ENCODE results near the gene VGLL4. TPM values are rescaled to one million over a fixed set of nuclear protein-coding genes. Genes with fewer than 3 reads are reported as not detected.

VGLL4 gene
- total and polyA plus RNA-seq, 2 of the 4 experiments (the other 2 are of a cell fraction) = 26.2 to 35.4 TPM

DNA sequence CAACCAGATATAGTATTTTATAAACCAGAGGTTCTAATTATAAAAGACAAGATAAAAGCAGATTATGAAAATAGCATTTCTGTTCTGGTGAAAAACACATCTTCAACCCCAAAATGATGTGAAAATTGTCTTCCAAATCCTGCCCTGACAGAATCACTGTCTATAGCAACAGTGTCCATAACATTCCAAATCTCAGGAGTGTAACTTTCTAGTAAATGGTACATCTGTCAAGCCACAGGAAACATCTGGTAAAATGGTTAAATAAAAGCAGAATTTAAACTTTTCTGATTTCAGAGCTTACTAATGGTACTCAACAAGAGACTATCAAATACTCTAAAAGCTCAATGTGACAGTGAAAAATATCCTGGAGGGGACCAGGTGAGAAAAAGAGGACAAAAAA is 60.5 kb downstream of the VGLL4 start:
- peaks cover 44% of the 10 kb centered on the region for H4K20me1 ChIP-seq (ENCODE audit: insufficient read depth, low read length)
- H2BK120ac ChIP-seq (ENCODE audit: low read depth, low read length) = peak overlapping the region; percentile 68
- intact Hi-C loops (cut with micrococcal nuclease) = no loop called here
- TF ChIP-seq RCOR1 (IDR thresholded peaks at IDR 0.05; ENCODE audit: insufficient replicate concordance, low read length) (no peak), NFE2L2 (IDR thresholded peaks at IDR 0.05; ENCODE audit: low read depth, low read length) (no peak), CHD1 (IDR thresholded peaks at IDR 0.05; ENCODE audit: low read depth, low read length) (no peak), USF2 (IDR thresholded peaks at IDR 0.05; ENCODE audit: low read depth, low read length) (no peak), MXI1 (IDR thresholded peaks at IDR 0.05; ENCODE audit: borderline replicate concordance, low read depth, low read length) (no peak), FOS (IDR thresholded peaks at IDR 0.05; ENCODE audit: low read depth, low read length) (no peak)
- TF ChIP-seq, protein P1, sequence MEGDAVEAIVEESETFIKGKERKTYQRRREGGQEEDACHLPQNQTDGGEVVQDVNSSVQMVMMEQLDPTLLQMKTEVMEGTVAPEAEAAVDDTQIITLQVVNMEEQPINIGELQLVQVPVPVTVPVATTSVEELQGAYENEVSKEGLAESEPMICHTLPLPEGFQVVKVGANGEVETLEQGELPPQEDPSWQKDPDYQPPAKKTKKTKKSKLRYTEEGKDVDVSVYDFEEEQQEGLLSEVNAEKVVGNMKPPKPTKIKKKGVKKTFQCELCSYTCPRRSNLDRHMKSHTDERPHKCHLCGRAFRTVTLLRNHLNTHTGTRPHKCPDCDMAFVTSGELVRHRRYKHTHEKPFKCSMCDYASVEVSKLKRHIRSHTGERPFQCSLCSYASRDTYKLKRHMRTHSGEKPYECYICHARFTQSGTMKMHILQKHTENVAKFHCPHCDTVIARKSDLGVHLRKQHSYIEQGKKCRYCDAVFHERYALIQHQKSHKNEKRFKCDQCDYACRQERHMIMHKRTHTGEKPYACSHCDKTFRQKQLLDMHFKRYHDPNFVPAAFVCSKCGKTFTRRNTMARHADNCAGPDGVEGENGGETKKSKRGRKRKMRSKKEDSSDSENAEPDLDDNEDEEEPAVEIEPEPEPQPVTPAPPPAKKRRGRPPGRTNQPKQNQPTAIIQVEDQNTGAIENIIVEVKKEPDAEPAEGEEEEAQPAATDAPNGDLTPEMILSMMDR (conservative IDR thresholded peaks at IDR 0.05; ENCODE audit: low read depth, low read length) = no peak
- no peak overlapping the region for H3K4me3 ChIP-seq (ENCODE audit: insufficient read depth, low read depth, low read length)
- H2AK5ac ChIP-seq (ENCODE audit: low read depth, low read length) = no peak overlapping the region
- peaks cover 17 to 84% of the 10 kb centered on the region in 2 experiments; a peak in 3 of 4 replicates for H3K79me1 ChIP-seq (ENCODE audit: low read depth in 1 of 2, low read length in 2 of 2)
- no peaks in the 10 kb centered on the region for H3K27me3 ChIP-seq (ENCODE audit: control insufficient read depth, insufficient read depth, low read length)
- H4K8ac ChIP-seq (ENCODE audit: low read depth in 2 of 2, low read length in 2 of 2) = peak overlapping the region; percentile 43 to 74; a peak in 3 of 4 replicates
- H3K27ac ChIP-seq (ENCODE audit: insufficient read depth, low read length) = peak overlapping the region; percentile 83; the same call in 1 of the 2 replicates
- H3K9me3 ChIP-seq (ENCODE audit: control insufficient read depth, insufficient read depth, low read length) = no peaks in the 10 kb centered on the region
- CTCF ChIA-PET = interaction anchor here (1.0 kb wide), 1 partner anchor 68 kb away, joined by 6 read pairs; no protein-coding TSS in a partner anchor
- H3K4ac ChIP-seq (ENCODE audit: low read depth, low read length) = peak overlapping the region; percentile 86
- peak overlapping the region; percentile 95 for H3K23ac ChIP-seq (ENCODE audit: low read depth, low read length)
- peak overlapping the region; percentile 89 for H4K5ac ChIP-seq (ENCODE audit: low read depth, low read length)
- H3K9ac ChIP-seq (ENCODE audit: low read depth, low read length) = no peak overlapping the region; the same call in 1 of the 2 replicates
- H2BK15ac ChIP-seq (ENCODE audit: low read depth, low read length) = no peak overlapping the region
- dilution Hi-C loops (cut with HindIII; ENCODE audit: low sequenced_read_pairs, unreplicated experiment) = no loop called here
- POLR2A ChIA-PET (ENCODE audit: unreplicated experiment) = no interaction called here
- peak overlapping the region; percentile 78 for H3K18ac ChIP-seq (ENCODE audit: low read depth, low read length)
- H3K56ac ChIP-seq (ENCODE audit: extremely low read depth, insufficient read depth, low read length) = peak overlapping the region; percentile 84
- peak overlapping the region; percentile 85; the same call in 1 of the 2 replicates for H3K14ac ChIP-seq (replicated peaks; ENCODE audit: low read depth, low read length)
- in situ Hi-C loops (cut with MboI; ENCODE audit: low sequenced_read_pairs) = no loop called here
- no TSS peak for BruUV-seq (replicated peaks)
- H3K36me3 ChIP-seq (ENCODE audit: control insufficient read depth, insufficient read depth, low read length) = peaks cover 9% of the 10 kb centered on the region
- peak overlapping the region; percentile 85 for H2AK9ac ChIP-seq (replicated peaks; ENCODE audit: low read depth, low read length, poor library complexity)
- H2AFZ ChIP-seq (replicated peaks; ENCODE audit: low read length, poor library complexity) = peak overlapping the region; percentile 58
- peaks cover 32% of the 10 kb centered on the region for H3K4me1 ChIP-seq (ENCODE audit: control insufficient read depth, insufficient read depth, low read length)
- ATAC-seq (ENCODE audit: low read depth) (no peak), DNase-seq (peak; percentile 41)
- H2BK5ac ChIP-seq (ENCODE audit: low read depth, low read length, poor library complexity, severe bottlenecking) = peak overlapping the region; percentile 91
- H2BK20ac ChIP-seq (ENCODE audit: low read depth, low read length) = peak overlapping the region; percentile 76; the same call in 1 of the 2 replicates
- peaks cover 25% of the 10 kb centered on the region for H3K9me1 ChIP-seq (ENCODE audit: insufficient read depth, low read length)
- H4K91ac ChIP-seq (ENCODE audit: insufficient read depth, low read depth, low read length) = peak overlapping the region; percentile 45; the same call in 1 of the 2 replicates
- H3K4me2 ChIP-seq (ENCODE audit: low read depth, low read length) = peak overlapping the region; percentile 48

All from IMR-90 (cell line).